Peyer's patch (tissue), 4 donors: ENCODE measurements around the gene TAF1C.

Experiments used
- CTCF ChIP-seq, 6 experiments: fragments of 450-650 bp in 4 of 6; fragments of 200-600 bp in 2 of 6; sonication (generic) in 1 of 6; IDR thresholded peaks; one replicate each; pipeline ENCODE4 v1.5.1; 2017 to 2019; ENCODE audit warnings: antibody characterized with exemption in 6 of 6, mild to moderate bottlenecking in 3 of 6, moderate library complexity in 1 of 6
- POLR2A ChIP-seq, 2 donors: fragments of 450-650 bp; IDR thresholded peaks; one replicate each; pipeline ENCODE4 v1.5.1; 2017; ENCODE audit warnings: antibody characterized with exemption in 2 of 2, mild to moderate bottlenecking in 2 of 2, moderate library complexity in 2 of 2

GRCh38 chr16:84182104-84182503, 4.8 kb downstream of the TAF1C start:
- no peak for TF ChIP-seq CTCF (IDR thresholded peaks at IDR 0.05)
- no peak for TF ChIP-seq POLR2A (IDR thresholded peaks at IDR 0.05)
